Measurements from ENCODE around the gene SNTG2.

DNA sequence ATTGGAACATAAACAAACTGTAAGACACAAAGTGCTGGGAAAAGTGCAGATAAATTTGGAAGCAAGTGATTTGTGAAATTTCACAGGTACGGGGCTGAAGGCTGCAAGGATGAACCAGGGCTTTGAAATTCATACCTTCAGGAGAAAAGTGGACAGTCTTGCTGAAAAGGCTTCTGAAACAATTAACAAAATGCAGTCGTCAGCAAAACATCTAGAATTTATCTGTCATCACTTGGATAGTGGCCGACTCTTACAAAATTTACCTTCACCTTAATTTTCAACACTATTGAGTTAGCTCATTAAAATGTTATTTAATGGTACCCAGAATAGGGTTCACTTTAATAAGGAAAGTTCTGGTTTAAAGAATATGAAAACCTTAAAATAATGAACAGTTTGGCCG is 138.3 kb downstream of the SNTG2 start:
- TF ChIP-seq, protein P1, sequence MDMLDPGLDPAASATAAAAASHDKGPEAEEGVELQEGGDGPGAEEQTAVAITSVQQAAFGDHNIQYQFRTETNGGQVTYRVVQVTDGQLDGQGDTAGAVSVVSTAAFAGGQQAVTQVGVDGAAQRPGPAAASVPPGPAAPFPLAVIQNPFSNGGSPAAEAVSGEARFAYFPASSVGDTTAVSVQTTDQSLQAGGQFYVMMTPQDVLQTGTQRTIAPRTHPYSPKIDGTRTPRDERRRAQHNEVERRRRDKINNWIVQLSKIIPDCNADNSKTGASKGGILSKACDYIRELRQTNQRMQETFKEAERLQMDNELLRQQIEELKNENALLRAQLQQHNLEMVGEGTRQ (CRISPR knock-in tag; IDR thresholded peaks at IDR 0.05) = no peak
- TF ChIP-seq CREM (CRISPR knock-in tag; IDR thresholded peaks at IDR 0.05) = no peak
- TF ChIP-seq, protein P2, sequence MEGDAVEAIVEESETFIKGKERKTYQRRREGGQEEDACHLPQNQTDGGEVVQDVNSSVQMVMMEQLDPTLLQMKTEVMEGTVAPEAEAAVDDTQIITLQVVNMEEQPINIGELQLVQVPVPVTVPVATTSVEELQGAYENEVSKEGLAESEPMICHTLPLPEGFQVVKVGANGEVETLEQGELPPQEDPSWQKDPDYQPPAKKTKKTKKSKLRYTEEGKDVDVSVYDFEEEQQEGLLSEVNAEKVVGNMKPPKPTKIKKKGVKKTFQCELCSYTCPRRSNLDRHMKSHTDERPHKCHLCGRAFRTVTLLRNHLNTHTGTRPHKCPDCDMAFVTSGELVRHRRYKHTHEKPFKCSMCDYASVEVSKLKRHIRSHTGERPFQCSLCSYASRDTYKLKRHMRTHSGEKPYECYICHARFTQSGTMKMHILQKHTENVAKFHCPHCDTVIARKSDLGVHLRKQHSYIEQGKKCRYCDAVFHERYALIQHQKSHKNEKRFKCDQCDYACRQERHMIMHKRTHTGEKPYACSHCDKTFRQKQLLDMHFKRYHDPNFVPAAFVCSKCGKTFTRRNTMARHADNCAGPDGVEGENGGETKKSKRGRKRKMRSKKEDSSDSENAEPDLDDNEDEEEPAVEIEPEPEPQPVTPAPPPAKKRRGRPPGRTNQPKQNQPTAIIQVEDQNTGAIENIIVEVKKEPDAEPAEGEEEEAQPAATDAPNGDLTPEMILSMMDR (IDR thresholded peaks at IDR 0.05) = no peak
